ENCODE measurements around the gene NPEPPS.
"Not testable (repeated sequence)": the region's sequence is repeated elsewhere in the genome, so short reads cannot be mapped to it uniquely, and the experiment has no call there.

The NPEPPS gene

GRCh38 chr17:47560517-47561043, 29.7 kb downstream of the NPEPPS start:
- not testable (repeated sequence) for DNase-seq (ENCODE audit: low read depth in 2 of 2, low spot score in 1 of 2)

GRCh38 chr17:47561698-47562405, 30.9 kb downstream of the NPEPPS start:
- DNase-seq (ENCODE audit: low read depth in 2 of 2, low spot score in 1 of 2), result not testable (repeated sequence)

- not testable (repeated sequence) for DNase-seq (ENCODE audit: low read depth in 2 of 2, low spot score in 1 of 2)
These were observed 31.4 kb downstream of the NPEPPS start for GRCh38 chr17:47562406-47562705.

- DNase-seq (ENCODE audit: low read depth in 2 of 2, low spot score in 1 of 2), result not testable (repeated sequence)
These were observed 36.4 kb downstream of the NPEPPS start for GRCh38 chr17:47567261-47567660.

- not testable (repeated sequence) for DNase-seq (ENCODE audit: low read depth in 2 of 2, low spot score in 1 of 2)
These were observed 41.7 kb downstream of the NPEPPS start for GRCh38 chr17:47572561-47572960.

- DNase-seq (ENCODE audit: low read depth in 2 of 2, low spot score in 1 of 2), result not testable (repeated sequence)
These were observed 51.5 kb downstream of the NPEPPS start for GRCh38 chr17:47582416-47582815.

GRCh38 chr17:47586378-47587055, 55.6 kb downstream of the NPEPPS start:
- DNase-seq (ENCODE audit: low read depth in 2 of 2, low spot score in 1 of 2), result not testable (repeated sequence)

GRCh38 chr17:47593522-47593921, 62.6 kb downstream of the NPEPPS start:
- not testable (repeated sequence) for DNase-seq (ENCODE audit: low read depth in 2 of 2, low spot score in 1 of 2)

- DNase-seq (ENCODE audit: low read depth in 2 of 2, low spot score in 1 of 2), result no peak
These were observed 73.1 kb downstream of the NPEPPS start for GRCh38 chr17:47603830-47604597.

GRCh38 chr17:47604598-47604927, 73.7 kb downstream of the NPEPPS start:
- no peak for DNase-seq (ENCODE audit: low read depth in 2 of 2, low spot score in 1 of 2)

- no peak for DNase-seq (ENCODE audit: low read depth in 2 of 2, low spot score in 1 of 2)
These were observed 74.1 kb downstream of the NPEPPS start for GRCh38 chr17:47605011-47605410.

GRCh38 chr17:47607481-47607880, 76.6 kb downstream of the NPEPPS start:
- DNase-seq (ENCODE audit: low read depth in 2 of 2, low spot score in 1 of 2), result no peak

- no peak for DNase-seq (ENCODE audit: low read depth in 2 of 2, low spot score in 1 of 2)
These were observed 80.8 kb downstream of the NPEPPS start for GRCh38 chr17:47611372-47612350.

- DNase-seq (ENCODE audit: low read depth in 2 of 2, low spot score in 1 of 2), result no peak
These were observed 85.0 kb downstream of the NPEPPS start for GRCh38 chr17:47615766-47616424.

GRCh38 chr17:47618410-47618809, 87.5 kb downstream of the NPEPPS start:
- DNase-seq (ENCODE audit: low read depth in 2 of 2, low spot score in 1 of 2), result no peak

GRCh38 chr17:47620503-47621245, 89.8 kb downstream of the NPEPPS start:
- DNase-seq (ENCODE audit: low read depth in 2 of 2, low spot score in 1 of 2), result no peak

- DNase-seq (ENCODE audit: low read depth in 2 of 2, low spot score in 1 of 2), result no peak
These were observed 90.6 kb downstream of the NPEPPS start for GRCh38 chr17:47621293-47622179.

GRCh38 chr17:47622180-47622549, 91.3 kb downstream of the NPEPPS start:
- no peak for DNase-seq (ENCODE audit: low read depth in 2 of 2, low spot score in 1 of 2)

- no peak for DNase-seq (ENCODE audit: low read depth in 2 of 2, low spot score in 1 of 2)
These were observed 93.8 kb downstream of the NPEPPS start for GRCh38 chr17:47624727-47625068.
